ENCODE data around the gene KAZN. TPM values are rescaled to one million over a fixed set of nuclear protein-coding genes. Genes with fewer than 3 reads are reported as not detected.
A peak's percentile ranks its signal among the peaks of the same experiment; 100 is the strongest.

KAZN gene
- total and polyA plus RNA-seq, 9 donors = 5.1 to 17.4 (median 14.3) TPM

DNA sequence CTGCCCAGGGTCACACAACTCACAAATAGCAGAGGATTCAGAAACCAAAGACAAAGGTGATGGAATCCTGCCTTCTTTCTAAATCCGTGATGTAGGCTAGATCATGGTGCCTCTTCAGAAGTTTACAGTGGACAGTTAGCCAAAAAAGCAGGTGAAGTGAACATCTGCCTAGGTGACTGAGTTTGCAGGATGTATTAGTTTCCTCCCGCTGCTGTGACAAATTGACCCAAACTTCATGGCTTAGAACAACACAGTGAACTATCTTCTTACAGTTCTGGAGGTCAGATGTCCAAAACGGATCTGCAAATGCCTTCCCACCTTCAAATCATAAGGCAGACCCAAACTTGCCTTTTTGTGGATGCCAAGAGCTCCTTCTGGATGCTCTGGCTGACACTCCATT is 551.9 kb downstream of the KAZN start:
- Histone ChIP-seq H3K4me3 (ENCODE audit: low read length) (no peak overlapping the region), H3K36me3 (ENCODE audit: control insufficient read depth, insufficient read depth, low read length) (no peaks in the 10 kb centered on the region), H3K9me3 (replicated peaks; ENCODE audit: control insufficient read depth, low read depth, low read length) (no peaks in the 10 kb centered on the region), H3K27ac (ENCODE audit: low read length) (no peak overlapping the region), H3K27me3 (ENCODE audit: control insufficient read depth, insufficient read depth, low read length) (no peaks in the 10 kb centered on the region), H3K4me1 (ENCODE audit: control insufficient read depth, insufficient read depth, low read length) (peaks cover 38% of the 10 kb centered on the region)
- 88% methylated on average over 3 of the region's 3 CpGs for WGBS (ENCODE audit: insufficient coverage)
- no peak for DNase-seq

DNA sequence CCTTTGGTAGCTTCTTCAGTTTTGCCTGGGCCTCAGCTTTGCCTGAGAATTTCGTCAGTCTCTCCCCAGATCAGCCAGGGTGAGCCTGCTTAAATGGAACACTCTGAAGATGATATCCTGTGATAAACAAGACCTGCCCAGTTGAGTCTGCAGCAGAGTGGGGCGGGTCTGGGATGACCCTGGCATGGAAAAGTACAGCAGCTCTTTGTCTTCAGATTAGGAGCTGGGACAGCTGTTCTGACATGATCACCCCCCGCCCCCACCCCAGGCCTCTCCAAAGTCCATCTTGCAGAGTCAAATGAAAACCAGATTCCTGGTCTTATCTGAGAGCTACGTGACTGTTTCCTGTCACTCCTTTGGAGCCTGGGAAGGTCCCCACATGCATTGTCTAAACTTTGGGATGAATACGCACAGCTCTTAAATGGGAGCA is 552.9 kb downstream of the KAZN start:
- peak; percentile 28 for DNase-seq
- Histone ChIP-seq H3K27me3 (ENCODE audit: control insufficient read depth, insufficient read depth, low read length) (no peaks in the 10 kb centered on the region), H3K4me3 (ENCODE audit: low read length) (no peak overlapping the region), H3K9me3 (replicated peaks; ENCODE audit: control insufficient read depth, low read depth, low read length) (no peaks in the 10 kb centered on the region), H3K27ac (ENCODE audit: low read length) (no peak overlapping the region), H3K4me1 (ENCODE audit: control insufficient read depth, insufficient read depth, low read length) (peaks cover 45% of the 10 kb centered on the region), H3K36me3 (ENCODE audit: control insufficient read depth, insufficient read depth, low read length) (no peaks in the 10 kb centered on the region)
- WGBS (ENCODE audit: insufficient coverage) = 37% methylated on average over 3 of the region's 5 CpGs

DNA sequence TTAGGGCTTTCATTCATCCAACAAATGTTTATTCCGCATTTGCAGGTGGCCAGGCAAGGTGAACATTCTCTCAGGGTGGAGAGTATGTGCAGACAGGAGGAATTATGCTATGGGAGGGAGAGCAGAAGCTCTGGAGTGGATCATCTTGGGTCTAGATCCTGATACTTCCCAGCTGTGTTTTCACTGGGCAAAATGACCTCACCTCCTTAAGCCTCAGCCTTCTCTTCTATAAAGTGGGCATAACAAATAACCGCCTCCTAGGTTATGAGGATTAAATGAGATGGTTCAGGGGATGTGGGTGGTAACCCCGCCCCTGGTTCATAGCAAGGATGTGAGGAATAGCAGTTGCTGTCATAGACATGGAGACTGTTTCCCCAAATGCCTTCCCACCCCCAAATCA is 553.4 kb downstream of the KAZN start:
- no CpG with 5 or more reads among the region's 3 CpGs for WGBS (ENCODE audit: insufficient coverage)
- no peak overlapping the region for H3K4me3 ChIP-seq (ENCODE audit: low read length)
- H3K9me3 ChIP-seq (replicated peaks; ENCODE audit: control insufficient read depth, low read depth, low read length) = no peaks in the 10 kb centered on the region

DNA sequence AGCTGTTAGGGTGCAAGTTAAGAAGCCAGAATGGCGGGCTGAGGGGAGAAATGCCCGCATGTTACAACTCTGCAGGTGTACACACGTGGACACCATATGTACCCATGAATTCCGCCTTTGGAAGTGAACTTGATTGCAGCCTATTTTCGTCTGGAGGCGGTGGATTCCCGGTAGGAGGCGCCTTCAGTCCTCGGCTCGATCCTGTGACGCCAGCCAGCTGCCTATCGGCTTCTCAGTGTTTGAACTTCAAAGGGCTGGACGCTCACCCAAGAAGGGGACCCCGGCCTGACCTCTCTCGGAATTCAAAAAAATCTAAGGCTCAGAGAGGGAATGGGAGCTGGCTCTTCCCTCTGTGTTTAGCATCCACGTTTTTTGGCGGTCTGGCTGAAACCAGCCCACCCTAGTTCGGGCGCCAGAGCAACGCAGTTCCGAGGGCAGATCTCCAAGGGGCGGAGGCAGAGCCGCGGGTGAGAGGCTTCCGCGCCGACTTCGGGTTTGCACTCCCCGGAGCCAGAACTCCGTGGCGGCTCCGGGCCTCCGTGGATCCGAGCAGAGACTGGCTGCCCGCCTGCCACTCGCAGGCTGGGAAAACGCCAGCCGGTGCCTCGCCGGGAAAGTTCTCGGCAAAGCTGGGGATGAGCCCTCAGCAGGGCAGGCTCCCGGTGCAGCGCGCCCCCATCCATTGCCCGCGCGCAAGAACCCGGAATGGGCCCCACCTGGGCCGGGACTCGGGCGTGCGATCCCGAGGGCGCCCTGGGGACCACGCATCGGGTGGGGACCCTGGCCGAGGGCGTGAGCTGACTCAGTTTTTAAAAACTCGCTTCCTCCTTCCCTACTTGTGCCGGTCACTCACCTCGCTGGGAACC is 554.1 kb downstream of the KAZN start:
- H3K27me3 ChIP-seq (ENCODE audit: control insufficient read depth, insufficient read depth, low read length) = no peaks in the 10 kb centered on the region
- peaks cover 55% of the 10 kb centered on the region for H3K4me1 ChIP-seq (ENCODE audit: control insufficient read depth, insufficient read depth, low read length)
- WGBS (ENCODE audit: insufficient coverage) = under 1% methylated on average over 48 of the region's 61 CpGs
- no peaks in the 10 kb centered on the region for H3K9me3 ChIP-seq (replicated peaks; ENCODE audit: control insufficient read depth, low read depth, low read length)
- DNase-seq = peak; percentile 94
- peak overlapping the region; percentile 67 for H3K4me3 ChIP-seq (ENCODE audit: low read length)
- peak overlapping the region; percentile 81 for H3K27ac ChIP-seq (ENCODE audit: low read length)
- no peaks in the 10 kb centered on the region for H3K36me3 ChIP-seq (ENCODE audit: control insufficient read depth, insufficient read depth, low read length)

More for the DNA sequence above, 553.4 kb downstream of the KAZN start:
- Histone ChIP-seq H3K27ac (ENCODE audit: low read length) (peak overlapping the region; percentile 6), H3K36me3 (ENCODE audit: control insufficient read depth, insufficient read depth, low read length) (no peaks in the 10 kb centered on the region), H3K27me3 (ENCODE audit: control insufficient read depth, insufficient read depth, low read length) (no peaks in the 10 kb centered on the region), H3K4me1 (ENCODE audit: control insufficient read depth, insufficient read depth, low read length) (peaks cover 48% of the 10 kb centered on the region)
- no peak for DNase-seq

- WGBS (ENCODE audit: insufficient coverage) = under 1% methylated on average over 35 of the region's 56 CpGs
- Histone ChIP-seq H3K27ac (ENCODE audit: low read length) (peak within 1 kb of the TSS; percentile 81), H3K9me3 (replicated peaks; ENCODE audit: control insufficient read depth, low read depth, low read length) (no peaks in the 10 kb centered on the region), H3K4me3 (ENCODE audit: low read length) (peak within 1 kb of the TSS; percentile 67), H3K27me3 (ENCODE audit: control insufficient read depth, insufficient read depth, low read length) (no peaks in the 10 kb centered on the region), H3K4me1 (ENCODE audit: control insufficient read depth, insufficient read depth, low read length) (peaks cover 55% of the 10 kb centered on the region), H3K36me3 (ENCODE audit: control insufficient read depth, insufficient read depth, low read length) (no peaks in the 10 kb centered on the region)
- DNase-seq = peak; percentile 84
Measured at GRCh38 chr1:15153184-15153841, 554.8 kb downstream of the KAZN start, which contains the start of gene TMEM51. TSS of gene TMEM51 (plus strand) at chr1:15153747. CDS start at chr1:15215088, 61,341 bp downstream.

- H3K27me3 ChIP-seq (ENCODE audit: control insufficient read depth, insufficient read depth, low read length) = no peaks in the 10 kb centered on the region
- H3K36me3 ChIP-seq (ENCODE audit: control insufficient read depth, insufficient read depth, low read length) = no peaks in the 10 kb centered on the region
- H3K4me3 ChIP-seq (ENCODE audit: low read length) = peak overlapping the region; percentile 67
- WGBS (ENCODE audit: insufficient coverage) = under 1% methylated on average over 72 of the region's 74 CpGs
- DNase-seq = peak; percentile 79
- no peaks in the 10 kb centered on the region for H3K9me3 ChIP-seq (replicated peaks; ENCODE audit: control insufficient read depth, low read depth, low read length)
- peaks cover 57% of the 10 kb centered on the region for H3K4me1 ChIP-seq (ENCODE audit: control insufficient read depth, insufficient read depth, low read length)
- H3K27ac ChIP-seq (ENCODE audit: low read length) = peak overlapping the region; percentile 59
Measured at GRCh38 chr1:15153842-15154479, 555.5 kb downstream of the KAZN start.

GRCh38 chr1:15154480-15155036 is 556.1 kb downstream of the KAZN start:
- H3K27me3 ChIP-seq (ENCODE audit: control insufficient read depth, insufficient read depth, low read length) = no peaks in the 10 kb centered on the region
- peak overlapping the region; percentile 88 for H3K27ac ChIP-seq (ENCODE audit: low read length)
- no peaks in the 10 kb centered on the region for H3K36me3 ChIP-seq (ENCODE audit: control insufficient read depth, insufficient read depth, low read length)
- peak; percentile 41 for DNase-seq
- H3K4me3 ChIP-seq (ENCODE audit: low read length) = peak overlapping the region; percentile 67
- peaks cover 61% of the 10 kb centered on the region for H3K4me1 ChIP-seq (ENCODE audit: control insufficient read depth, insufficient read depth, low read length)
- WGBS (ENCODE audit: insufficient coverage) = 3% methylated on average over 37 of the region's 37 CpGs
- H3K9me3 ChIP-seq (replicated peaks; ENCODE audit: control insufficient read depth, low read depth, low read length) = no peaks in the 10 kb centered on the region

DNA sequence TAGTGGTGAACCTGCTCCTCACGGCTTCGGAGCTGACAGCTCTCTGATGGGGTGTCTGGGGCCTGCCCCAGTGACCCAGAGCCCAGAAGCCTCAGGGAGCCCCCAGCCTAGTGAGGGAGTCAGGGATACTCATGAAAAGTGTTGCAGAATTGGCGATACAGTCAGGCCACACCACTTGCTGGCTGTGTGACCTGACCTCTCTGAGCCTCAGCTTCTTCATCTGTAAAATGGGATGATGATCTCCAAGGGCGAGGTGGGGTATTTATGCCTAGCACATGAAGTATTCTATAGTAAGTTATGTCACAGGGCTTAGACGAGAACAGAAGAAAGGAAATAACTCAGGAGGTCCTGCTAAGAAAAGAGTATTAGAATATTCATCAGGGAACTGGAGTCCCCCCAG is 556.7 kb downstream of the KAZN start:
- H3K27me3 ChIP-seq (ENCODE audit: control insufficient read depth, insufficient read depth, low read length) = no peaks in the 10 kb centered on the region
- peaks cover 61% of the 10 kb centered on the region for H3K4me1 ChIP-seq (ENCODE audit: control insufficient read depth, insufficient read depth, low read length)

DNA sequence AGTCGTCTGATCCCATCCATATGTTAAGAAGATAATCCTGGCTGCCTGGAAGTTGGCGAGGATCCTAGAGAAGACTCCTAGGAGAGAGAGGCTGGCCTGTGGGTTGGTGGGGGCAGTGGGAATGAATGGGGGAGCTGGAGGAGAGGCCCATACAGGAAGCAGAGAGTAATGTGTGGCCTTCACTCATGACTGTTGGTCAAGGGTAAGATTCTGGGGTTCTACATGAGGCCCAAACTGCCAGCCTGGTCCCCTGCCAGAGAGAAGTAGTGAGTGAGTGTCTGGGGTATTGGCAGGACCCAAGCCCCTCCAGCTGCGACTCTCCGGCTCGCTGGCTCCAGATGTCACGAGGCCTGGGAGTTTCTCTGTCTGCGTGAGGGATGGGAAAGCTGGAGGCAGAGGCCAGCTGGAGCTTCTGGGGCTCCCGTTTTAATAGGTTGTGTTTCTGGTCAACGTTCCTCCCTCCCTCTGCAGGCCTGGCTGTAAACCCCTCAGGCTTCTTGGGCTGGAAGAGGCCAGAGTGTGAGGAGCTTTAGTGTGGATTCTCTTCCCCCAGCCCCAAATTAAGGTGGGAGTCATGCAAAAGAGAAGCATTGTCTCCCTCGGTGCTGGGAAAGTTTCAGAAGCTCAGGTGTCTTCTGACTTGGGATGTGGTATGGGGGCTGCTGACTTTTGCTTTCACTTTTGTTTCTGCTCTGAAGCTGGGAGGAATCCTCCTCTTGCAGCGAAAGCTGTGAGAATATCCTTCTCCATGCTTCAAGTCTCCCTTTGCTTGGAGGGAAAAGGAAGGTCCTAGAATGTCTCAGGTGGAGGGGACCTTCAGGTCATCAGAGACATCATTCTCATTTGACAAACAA is 557.6 kb downstream of the KAZN start:
- Histone ChIP-seq H3K4me1 (ENCODE audit: control insufficient read depth, insufficient read depth, low read length) (peaks cover 66% of the 10 kb centered on the region), H3K27ac (ENCODE audit: low read length) (peak overlapping the region; percentile 88)
- 10% methylated on average over 5 of the region's 11 CpGs for WGBS (ENCODE audit: insufficient coverage)

More for the DNA sequence above, 556.7 kb downstream of the KAZN start:
- DNase-seq = peak; percentile 22
- Histone ChIP-seq H3K9me3 (replicated peaks; ENCODE audit: control insufficient read depth, low read depth, low read length) (no peaks in the 10 kb centered on the region), H3K27ac (ENCODE audit: low read length) (peak overlapping the region; percentile 88), H3K36me3 (ENCODE audit: control insufficient read depth, insufficient read depth, low read length) (no peaks in the 10 kb centered on the region), H3K4me3 (ENCODE audit: low read length) (no peak overlapping the region)
- 78% methylated on average over 5 of the region's 5 CpGs for whole genome bisulfite sequencing (ENCODE audit: insufficient coverage)

More for the DNA sequence above, 557.6 kb downstream of the KAZN start:
- Histone ChIP-seq H3K9me3 (replicated peaks; ENCODE audit: control insufficient read depth, low read depth, low read length) (no peaks in the 10 kb centered on the region), H3K36me3 (ENCODE audit: control insufficient read depth, insufficient read depth, low read length) (no peaks in the 10 kb centered on the region), H3K27me3 (ENCODE audit: control insufficient read depth, insufficient read depth, low read length) (no peaks in the 10 kb centered on the region), H3K4me3 (ENCODE audit: low read length) (no peak overlapping the region)
- DNase-seq = peak; percentile 90
